ENCODE data around the gene G0S2. TPM values are rescaled to one million over a fixed set of nuclear protein-coding genes. Genes with fewer than 3 reads are reported as not detected.
A peak's percentile ranks its signal among the peaks of the same experiment; 100 is the strongest.

Gene G0S2
- total RNA-seq, 4 donors from 2014 or later = 1.8 to 84.2 (median 26.9) TPM

DNA sequence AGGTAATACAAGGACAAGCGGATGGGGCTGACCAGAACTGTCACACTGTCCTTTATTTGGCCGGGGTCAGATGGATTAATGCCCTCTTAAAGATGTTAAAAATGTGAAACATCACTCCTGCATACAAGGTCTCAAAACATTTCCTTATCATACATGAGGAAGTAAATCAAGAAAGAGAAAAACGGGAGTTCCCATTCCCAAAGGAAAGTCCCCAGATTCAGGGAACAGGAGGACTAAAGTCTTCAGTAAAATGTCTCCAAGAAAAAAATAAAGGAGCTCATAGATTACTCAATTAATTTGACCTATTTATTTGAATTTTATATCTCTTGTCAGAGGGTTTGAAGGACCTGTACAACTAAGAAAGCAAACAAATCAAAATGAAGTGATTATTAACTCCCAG is 16.0 kb downstream of the G0S2 start:
- H3K4me3 ChIP-seq = no peak overlapping the region
- no peaks in the 10 kb centered on the region for H3K9me3 ChIP-seq
- no peak for TF ChIP-seq POLR2A (IDR thresholded peaks at IDR 0.05)
- no peak for TF ChIP-seq EP300 (IDR thresholded peaks at IDR 0.05; ENCODE audit: low read depth)
- no peak for TF ChIP-seq POLR2AphosphoS5 (IDR thresholded peaks at IDR 0.05)
- TF ChIP-seq, protein P1, sequence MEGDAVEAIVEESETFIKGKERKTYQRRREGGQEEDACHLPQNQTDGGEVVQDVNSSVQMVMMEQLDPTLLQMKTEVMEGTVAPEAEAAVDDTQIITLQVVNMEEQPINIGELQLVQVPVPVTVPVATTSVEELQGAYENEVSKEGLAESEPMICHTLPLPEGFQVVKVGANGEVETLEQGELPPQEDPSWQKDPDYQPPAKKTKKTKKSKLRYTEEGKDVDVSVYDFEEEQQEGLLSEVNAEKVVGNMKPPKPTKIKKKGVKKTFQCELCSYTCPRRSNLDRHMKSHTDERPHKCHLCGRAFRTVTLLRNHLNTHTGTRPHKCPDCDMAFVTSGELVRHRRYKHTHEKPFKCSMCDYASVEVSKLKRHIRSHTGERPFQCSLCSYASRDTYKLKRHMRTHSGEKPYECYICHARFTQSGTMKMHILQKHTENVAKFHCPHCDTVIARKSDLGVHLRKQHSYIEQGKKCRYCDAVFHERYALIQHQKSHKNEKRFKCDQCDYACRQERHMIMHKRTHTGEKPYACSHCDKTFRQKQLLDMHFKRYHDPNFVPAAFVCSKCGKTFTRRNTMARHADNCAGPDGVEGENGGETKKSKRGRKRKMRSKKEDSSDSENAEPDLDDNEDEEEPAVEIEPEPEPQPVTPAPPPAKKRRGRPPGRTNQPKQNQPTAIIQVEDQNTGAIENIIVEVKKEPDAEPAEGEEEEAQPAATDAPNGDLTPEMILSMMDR (IDR thresholded peaks at IDR 0.05) = no peak
- in situ Hi-C loops (cut with MboI; ENCODE audit: low pct_ligation_motif_present in 1 of 4, low pct_unique_long_range_greater_than_20kb in 1 of 4, low sequenced_read_pairs in 3 of 4) = loop anchor here in 3 of 4 donors (5.0 to 10.0 kb wide), 2 partner anchors 114 to 116 kb away; no protein-coding TSS in a partner anchor
- H3K27ac ChIP-seq = no peak overlapping the region
- WGBS, 2 donors (ENCODE audit: low coverage in 1 of 2) = 62 to 69% methylated on average over 3 of the region's 3 CpGs
- intact Hi-C loops (cut with DNase I; ENCODE audit: low total_unique reads) = loop anchor here (5.0 kb wide), 1 partner anchor 114 kb away; no protein-coding TSS in a partner anchor
- no peaks in the 10 kb centered on the region for H3K36me3 ChIP-seq
- H3K4me1 ChIP-seq = peaks cover 0 to 30% (median 3%) of the 10 kb centered on the region in 4 donors
- H3K27me3 ChIP-seq = no peaks in the 10 kb centered on the region
- no peak for DNase-seq

DNA sequence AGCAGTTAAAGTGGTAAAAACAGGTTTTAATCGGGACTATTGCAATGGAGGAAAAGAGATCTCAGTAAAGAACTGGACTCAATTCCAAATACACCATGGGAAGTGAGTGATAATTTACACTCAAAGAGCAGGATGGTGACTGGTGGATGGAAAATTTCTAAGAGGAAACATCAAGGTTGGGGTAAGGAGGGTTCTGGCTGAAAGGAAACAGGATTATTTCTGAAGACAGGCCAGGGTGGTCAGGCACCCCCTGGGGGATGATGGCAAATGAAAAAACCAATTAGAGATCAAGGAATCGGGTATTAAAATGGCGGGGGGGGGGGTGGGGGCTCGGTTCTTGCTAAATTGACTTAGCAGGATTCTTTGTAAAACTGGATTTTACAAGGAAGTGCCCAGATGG is 17.1 kb downstream of the G0S2 start:
- TF ChIP-seq POLR2A (IDR thresholded peaks at IDR 0.05) = no peak
- no peak for TF ChIP-seq POLR2AphosphoS5 (IDR thresholded peaks at IDR 0.05)
- no peak for TF ChIP-seq EP300 (IDR thresholded peaks at IDR 0.05; ENCODE audit: low read depth)
- TF ChIP-seq, protein P1 (IDR thresholded peaks at IDR 0.05) = no peak
- H3K9me3 ChIP-seq = no peaks in the 10 kb centered on the region
- in situ Hi-C loops (cut with MboI; ENCODE audit: low pct_ligation_motif_present in 1 of 4, low pct_unique_long_range_greater_than_20kb in 1 of 4, low sequenced_read_pairs in 3 of 4) (loop anchor here in 3 of 4 donors (5.0 to 10.0 kb wide), 2 partner anchors 115 to 117 kb away; no protein-coding TSS in a partner anchor), intact Hi-C loops (cut with DNase I; ENCODE audit: low total_unique reads) (loop anchor here (5.0 kb wide), 1 partner anchor 115 kb away; no protein-coding TSS in a partner anchor)
- H3K27me3 ChIP-seq = no peaks in the 10 kb centered on the region
- peak overlapping the region in 1 of 4 donors; percentile 23 for H3K27ac ChIP-seq
- WGBS, 2 donors (ENCODE audit: low coverage in 1 of 2) = 51 to 58% methylated on average over 2 to 4 of the region's 4 CpGs
- no peak overlapping the region for H3K4me3 ChIP-seq
- H3K36me3 ChIP-seq = no peaks in the 10 kb centered on the region
- H3K4me1 ChIP-seq = peaks cover 0 to 28% (median 3%) of the 10 kb centered on the region in 4 donors
- DNase-seq = no peak

DNA sequence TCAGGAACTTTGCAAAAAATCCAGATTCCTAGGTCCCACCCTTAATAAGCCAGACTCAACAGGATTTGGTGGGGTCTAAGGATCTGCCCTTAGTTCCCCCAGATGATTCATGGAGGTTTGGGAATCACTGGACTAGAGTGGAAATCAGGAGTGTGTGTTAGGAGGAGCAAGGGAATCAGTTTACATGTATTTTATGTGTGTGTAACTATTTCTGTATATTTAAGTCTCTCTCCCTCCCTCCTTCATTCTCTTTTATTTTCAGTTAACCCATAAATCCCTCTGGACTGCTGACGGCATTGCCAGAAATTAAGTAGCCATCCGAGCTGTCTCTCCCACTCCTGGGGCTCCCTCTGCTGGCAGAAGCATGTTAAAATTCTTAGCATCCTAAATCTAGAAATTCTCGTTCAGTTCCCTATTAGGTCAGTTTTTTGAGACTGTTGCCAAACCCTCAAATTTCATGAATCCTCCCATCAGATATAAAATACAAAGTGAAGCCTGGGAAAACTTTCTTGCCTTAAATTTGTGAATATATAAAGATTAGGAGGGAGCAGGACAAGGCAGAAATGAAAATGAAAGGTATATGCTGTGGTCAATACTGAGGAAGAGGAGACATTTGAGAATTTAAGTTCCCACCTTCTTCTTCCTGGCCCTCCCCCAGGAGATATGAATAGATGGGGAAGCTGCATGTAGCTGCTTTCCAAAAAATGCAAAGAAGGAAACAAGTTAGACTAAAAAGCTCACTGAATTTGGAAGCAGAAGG is 17.7 kb downstream of the G0S2 start:
- in situ Hi-C loops (cut with MboI; ENCODE audit: low pct_ligation_motif_present in 1 of 4, low pct_unique_long_range_greater_than_20kb in 1 of 4, low sequenced_read_pairs in 3 of 4) (loop anchor here in 3 of 4 donors (5.0 to 10.0 kb wide), 2 partner anchors 116 to 118 kb away; no protein-coding TSS in a partner anchor), intact Hi-C loops (cut with DNase I; ENCODE audit: low total_unique reads) (loop anchor here (5.0 kb wide), 1 partner anchor 116 kb away; no protein-coding TSS in a partner anchor)
- Histone ChIP-seq H3K27me3 (no peaks in the 10 kb centered on the region), H3K9me3 (no peaks in the 10 kb centered on the region), H3K4me1 (peaks cover 0 to 24% (median 3%) of the 10 kb centered on the region in 4 donors), H3K27ac (peak overlapping the region in 1 of 4 donors; percentile 23), H3K4me3 (no peak overlapping the region), H3K36me3 (no peaks in the 10 kb centered on the region)
- 0 to 4% methylated on average over 1 to 3 of the region's 3 CpGs for WGBS, 2 donors (ENCODE audit: low coverage in 1 of 2)
- TF ChIP-seq, protein P1 (IDR thresholded peaks at IDR 0.05) = peak; percentile 79 to 88 (median 87)
- no peak for TF ChIP-seq POLR2A (IDR thresholded peaks at IDR 0.05)
- no peak for TF ChIP-seq POLR2AphosphoS5 (IDR thresholded peaks at IDR 0.05)
- no peak for TF ChIP-seq EP300 (IDR thresholded peaks at IDR 0.05; ENCODE audit: low read depth)
- peak; percentile 79 for DNase-seq

DNA sequence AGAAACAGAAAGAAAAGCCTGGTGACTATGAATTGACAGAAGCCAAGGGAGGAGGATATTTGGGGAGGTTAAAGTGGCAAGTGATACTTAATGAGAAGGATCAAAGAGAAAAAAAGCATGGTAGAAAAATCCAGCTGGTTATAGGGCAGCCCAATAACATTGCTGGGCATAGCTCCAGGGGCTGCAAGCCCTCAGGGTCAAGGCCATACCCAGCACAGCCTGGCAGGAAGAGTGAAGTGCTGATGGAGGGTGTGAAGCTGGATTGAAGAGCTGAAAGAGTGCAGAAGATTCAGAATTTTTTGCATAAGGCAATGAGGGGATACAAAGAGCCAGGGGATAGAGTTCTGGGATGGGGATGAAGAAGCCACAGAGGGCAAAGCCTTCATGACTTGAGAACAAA is 21.5 kb downstream of the G0S2 start:
- Histone ChIP-seq H3K27ac (no peak overlapping the region), H3K9me3 (no peaks in the 10 kb centered on the region), H3K4me3 (no peak overlapping the region), H3K4me1 (peaks cover 0 to 15% (median 3%) of the 10 kb centered on the region in 4 donors), H3K36me3 (no peaks in the 10 kb centered on the region), H3K27me3 (no peaks in the 10 kb centered on the region)
- in situ Hi-C loops (cut with MboI; ENCODE audit: low pct_ligation_motif_present in 1 of 4, low pct_unique_long_range_greater_than_20kb in 1 of 4, low sequenced_read_pairs in 3 of 4) (loop anchor here in 3 of 4 donors (5.0 to 10.0 kb wide), 2 partner anchors 119 to 122 kb away; no protein-coding TSS in a partner anchor), intact Hi-C loops (cut with DNase I; ENCODE audit: low total_unique reads) (no loop called here)
- no peak for TF ChIP-seq EP300 (IDR thresholded peaks at IDR 0.05; ENCODE audit: low read depth)
- TF ChIP-seq POLR2AphosphoS5 (IDR thresholded peaks at IDR 0.05) = no peak
- TF ChIP-seq, protein P1 (IDR thresholded peaks at IDR 0.05) = no peak
- TF ChIP-seq POLR2A (IDR thresholded peaks at IDR 0.05) = no peak
- no peak for DNase-seq

All from transverse colon (tissue), 4 donors.